CD14-positive monocyte (primary cell): ENCODE results near the gene CDH23. TPM values are rescaled to one million over a fixed set of nuclear protein-coding genes. Genes with fewer than 3 reads are reported as not detected.

Source experiments
- DNase-seq, 3 donors: peaks; one replicate each; pipeline ENCODE4 v3.0.0-alpha.2; 2011 to 2022
- H2AFZ ChIP-seq: 2 replicates; pipeline ENCODE4 v1.6.0; 2012; ENCODE audit warnings: mild to moderate bottlenecking, low read depth, low read length, inconsistent platforms; ENCODE audit not compliant: insufficient read depth, poor library complexity, severe bottlenecking
- H3K27ac ChIP-seq, 2 donors: 1 replicate in 1 of 2; 2 replicates in 1 of 2; pipeline ENCODE4 v1.5.1; 2012 to 2013; ENCODE audit warnings: low read length in 2 of 2, control low read depth in 1 of 2, inconsistent platforms in 1 of 2, low read depth in 1 of 2, mild to moderate bottlenecking in 1 of 2
- H3K27me3 ChIP-seq, 2 donors: one replicate each; pipeline versions ENCODE4 v1.6.0 to v1.6.1; 2011 to 2013; ENCODE audit warnings: low read length in 2 of 2; ENCODE audit not compliant: control insufficient read depth in 2 of 2, insufficient read depth in 2 of 2
- H3K36me3 ChIP-seq, 2 donors: replicated peaks in 1 of 2; 1 replicate in 1 of 2; 2 replicates in 1 of 2; pipeline versions ENCODE4 v1.5.1 to v1.6.1; 2012 to 2013; ENCODE audit warnings: low read length in 2 of 2, control low read depth in 1 of 2, inconsistent platforms in 1 of 2, mild to moderate bottlenecking in 1 of 2; ENCODE audit not compliant: insufficient read depth in 2 of 2, control insufficient read depth in 1 of 2
- H3K4me1 ChIP-seq, 2 donors: 1 replicate in 1 of 2; 2 replicates in 1 of 2; pipeline versions ENCODE4 v1.5.1 to v1.6.1; 2012 to 2013; ENCODE audit warnings: low read length in 2 of 2, control low read depth in 1 of 2, inconsistent platforms in 1 of 2, mild to moderate bottlenecking in 1 of 2, moderate library complexity in 1 of 2; ENCODE audit not compliant: insufficient read depth in 2 of 2, control insufficient read depth in 1 of 2
- H3K4me2 ChIP-seq: replicated peaks from 2 replicates; pipeline ENCODE3; 2012; ENCODE audit warnings: low read length, moderate library complexity, mild to moderate bottlenecking; ENCODE audit not compliant: poor library complexity, severe bottlenecking; ENCODE audit errors: extremely low read depth
- H3K4me3 ChIP-seq, 3 experiments: fragments of 200-600 bp in 1 of 3; sonication (generic) in 1 of 3; replicated peaks in 1 of 3; 1 replicate in 2 of 3; 2 replicates in 1 of 3; pipeline ENCODE4 v1.5.1; 2011 to 2013; ENCODE audit warnings: low read length in 3 of 3, mild to moderate bottlenecking in 3 of 3, control low read depth in 2 of 3, low read depth in 2 of 3, inconsistent platforms in 1 of 3, moderate library complexity in 1 of 3
- H3K79me2 ChIP-seq: 2 replicates; pipeline ENCODE4 v1.6.0; 2012; ENCODE audit warnings: mild to moderate bottlenecking, control low read depth, inconsistent platforms, low read length, moderate library complexity; ENCODE audit not compliant: insufficient read depth
- H3K9ac ChIP-seq: 2 replicates; pipeline ENCODE4 v1.6.0; 2017; ENCODE audit warnings: low read length, mild to moderate bottlenecking; ENCODE audit not compliant: insufficient read depth, poor library complexity, severe bottlenecking
- H3K9me3 ChIP-seq, 2 donors: replicated peaks in 1 of 2; 1 replicate in 1 of 2; 2 replicates in 1 of 2; pipeline versions ENCODE4 v1.5.1 to v1.6.1; 2012 to 2013; ENCODE audit warnings: low read length in 2 of 2, control low read depth in 1 of 2; ENCODE audit not compliant: control insufficient read depth in 1 of 2, insufficient read depth in 1 of 2
- H4K20me1 ChIP-seq: 2 replicates; pipeline ENCODE4 v1.6.0; 2012; ENCODE audit warnings: mild to moderate bottlenecking, low read length, control low read depth, moderate library complexity; ENCODE audit not compliant: insufficient read depth
- H3K27ac Mint-ChIP-seq, 7 donors: one replicate each; pipeline ENCODE4 v1.8.0; 2020; ENCODE audit warnings: mild to moderate bottlenecking in 7 of 7, mixed read lengths in 7 of 7, moderate library complexity in 6 of 7, inconsistent platforms in 2 of 7
- H3K27me3 Mint-ChIP-seq, 3 donors: one replicate each; pipeline ENCODE4 v1.8.0; 2021 to 2022; ENCODE audit warnings: low read depth in 3 of 3, mild to moderate bottlenecking in 3 of 3, mixed read lengths in 3 of 3, moderate library complexity in 3 of 3, inconsistent platforms in 1 of 3
- H3K36me3 Mint-ChIP-seq, 2 donors: one replicate each; pipeline ENCODE4 v1.8.0; 2020; ENCODE audit warnings: mixed read lengths in 2 of 2, inconsistent platforms in 1 of 2, mild to moderate bottlenecking in 1 of 2
- H3K4me1 Mint-ChIP-seq: one replicate; pipeline ENCODE4 v1.8.0; 2020; ENCODE audit warnings: mild to moderate bottlenecking, mixed read lengths
- H3K4me3 Mint-ChIP-seq, 2 donors: one replicate each; pipeline ENCODE4 v1.8.0; 2020; ENCODE audit warnings: mild to moderate bottlenecking in 2 of 2, mixed read lengths in 2 of 2, moderate library complexity in 1 of 2
- H3K9me3 Mint-ChIP-seq, 7 donors: one replicate each; pipeline ENCODE4 v1.8.0; 2020 to 2022; ENCODE audit warnings: mixed read lengths in 7 of 7, mild to moderate bottlenecking in 6 of 7, moderate library complexity in 6 of 7, inconsistent platforms in 2 of 7
- WGBS: methylation state at CpG from one replicate; pipeline ENCODE4 v1.1.5; 2013; ENCODE audit warnings: missing lambda C conversion rate; ENCODE audit not compliant: insufficient coverage; 5-methylcytosine and 5-hydroxymethylcytosine counted together
- intact Hi-C, 2 donors: fragments of 100-400 bp; cut with micrococcal nuclease; formaldehyde crosslinking; loops; one replicate each; pipeline versions ENCODE4 v1.15.0 to v1.15.1; 2023
- polyA plus RNA-seq, 3 donors: library from polyadenylated mRNA; depleted of rRNA in 1 of 3; unstranded in 2 of 3; stranded (reverse) in 1 of 3; fragments of 300-500 nt in 2 of 3; fragments of >200 nt in 1 of 3; fragmentation: Illumina TruSeq in 2 of 3; gene quantifications; 1 replicate in 2 of 3; 2 replicates in 1 of 3; pipeline ENCODE4 v1.2.3, GENCODE V29; 2012 to 2021
- TF ChIP-seq, protein P1 (sequence below): fragments of 200-600 bp; IDR thresholded peaks from one replicate; pipeline ENCODE4 v1.8.0; 2022; ENCODE audit warnings: antibody characterized with exemption, mild to moderate bottlenecking

CDH23 gene
- polyA plus RNA-seq, 3 donors: 8.2 to 36.2 (median 10.5) TPM

DNA sequence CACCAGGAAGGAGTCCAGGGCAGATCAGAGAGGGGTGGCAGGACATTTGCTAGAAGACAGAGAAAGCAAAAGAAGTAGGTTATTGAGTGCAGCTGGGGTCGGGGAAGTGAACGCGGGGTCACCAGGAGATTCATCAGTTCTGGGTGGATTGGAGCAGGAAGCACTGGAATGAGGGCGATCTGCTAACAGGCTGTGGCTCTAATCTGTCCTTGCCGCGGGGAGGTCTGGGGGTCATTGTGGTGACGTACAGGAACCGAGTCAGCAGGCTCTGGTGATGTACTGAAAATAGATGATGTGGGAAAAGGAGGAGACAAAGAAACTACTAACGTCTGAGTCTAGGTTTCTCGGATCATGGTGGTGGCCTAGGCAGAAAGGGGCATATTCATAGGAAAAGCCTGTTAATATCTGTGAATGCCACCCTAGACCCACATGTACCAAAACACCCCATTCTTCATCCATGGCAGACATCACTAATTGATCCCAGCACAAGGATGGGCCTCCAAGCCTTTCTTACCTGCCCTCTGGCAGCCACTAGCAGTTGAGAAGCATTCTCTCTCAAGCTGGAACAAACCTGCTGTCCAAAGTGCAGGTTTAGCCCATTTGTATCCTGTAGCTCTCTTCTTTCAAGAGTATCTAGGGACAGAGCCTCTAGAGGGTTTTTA is 188.3 kb downstream of the CDH23 start:
- H4K20me1 ChIP-seq: no peaks in the 10 kb centered on the region
- H3K79me2 ChIP-seq: no peaks in the 10 kb centered on the region
- H3K4me3 ChIP-seq: no peak overlapping the region
- WGBS: 83% methylated on average over 8 of the region's 10 CpGs
- Mint-ChIP-seq H3K27ac (no peak overlapping the region), H3K27me3 (peaks cover 0 to 6% (median 2%) of the 10 kb centered on the region in 3 donors), H3K36me3 (no peaks in the 10 kb centered on the region), H3K4me3 (no peak overlapping the region), H3K4me1 (peaks cover 9% of the 10 kb centered on the region), H3K9me3 (no peaks in the 10 kb centered on the region)
- peaks cover 5 to 6% of the 10 kb centered on the region in 2 donors for H3K4me1 ChIP-seq
- no peaks in the 10 kb centered on the region for H3K27me3 ChIP-seq
- H3K9ac ChIP-seq: no peak overlapping the region
- no peak for DNase-seq
- H3K4me2 ChIP-seq: no peak overlapping the region
- TF ChIP-seq, protein P1, sequence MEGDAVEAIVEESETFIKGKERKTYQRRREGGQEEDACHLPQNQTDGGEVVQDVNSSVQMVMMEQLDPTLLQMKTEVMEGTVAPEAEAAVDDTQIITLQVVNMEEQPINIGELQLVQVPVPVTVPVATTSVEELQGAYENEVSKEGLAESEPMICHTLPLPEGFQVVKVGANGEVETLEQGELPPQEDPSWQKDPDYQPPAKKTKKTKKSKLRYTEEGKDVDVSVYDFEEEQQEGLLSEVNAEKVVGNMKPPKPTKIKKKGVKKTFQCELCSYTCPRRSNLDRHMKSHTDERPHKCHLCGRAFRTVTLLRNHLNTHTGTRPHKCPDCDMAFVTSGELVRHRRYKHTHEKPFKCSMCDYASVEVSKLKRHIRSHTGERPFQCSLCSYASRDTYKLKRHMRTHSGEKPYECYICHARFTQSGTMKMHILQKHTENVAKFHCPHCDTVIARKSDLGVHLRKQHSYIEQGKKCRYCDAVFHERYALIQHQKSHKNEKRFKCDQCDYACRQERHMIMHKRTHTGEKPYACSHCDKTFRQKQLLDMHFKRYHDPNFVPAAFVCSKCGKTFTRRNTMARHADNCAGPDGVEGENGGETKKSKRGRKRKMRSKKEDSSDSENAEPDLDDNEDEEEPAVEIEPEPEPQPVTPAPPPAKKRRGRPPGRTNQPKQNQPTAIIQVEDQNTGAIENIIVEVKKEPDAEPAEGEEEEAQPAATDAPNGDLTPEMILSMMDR: no peak
- no peaks in the 10 kb centered on the region for H3K9me3 ChIP-seq
- intact Hi-C loops: no loop called here
- no peaks in the 10 kb centered on the region for H3K36me3 ChIP-seq
- H3K27ac ChIP-seq: no peak overlapping the region
- H2AFZ ChIP-seq: no peak overlapping the region

DNA sequence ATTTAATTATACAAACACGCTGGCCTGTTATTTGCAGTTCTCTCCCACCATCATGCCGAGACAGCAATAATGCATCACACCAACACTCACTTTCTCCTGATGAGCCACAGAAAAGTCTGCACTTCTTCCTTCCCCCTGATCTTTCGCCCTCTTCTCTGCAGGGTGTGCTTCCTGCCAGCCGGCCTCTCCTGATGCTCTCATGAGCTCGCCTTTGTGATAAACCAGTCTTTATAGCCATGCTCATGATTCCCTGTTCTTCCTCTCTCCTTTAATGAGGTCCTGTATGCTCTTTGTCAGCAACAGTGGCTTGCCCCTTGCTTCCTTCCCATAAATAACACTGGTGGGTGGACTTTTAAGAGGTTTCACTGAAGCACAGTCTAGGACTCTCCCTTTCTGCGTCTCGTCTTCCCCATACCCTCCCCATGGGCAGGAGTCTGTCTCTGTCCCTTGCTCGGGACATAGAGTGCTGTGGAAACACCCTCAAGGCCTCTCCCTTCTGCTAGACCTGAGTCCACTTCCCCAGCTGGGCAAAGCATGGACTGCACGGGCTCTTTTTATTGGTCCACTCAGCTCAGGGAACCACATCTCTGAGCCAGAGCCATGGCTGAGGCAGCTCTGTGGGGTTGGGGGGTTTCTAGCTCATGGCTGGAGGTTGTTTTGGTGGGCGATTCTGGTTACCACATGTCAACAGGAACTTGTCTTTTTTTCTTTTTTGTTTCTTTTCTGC is 189.0 kb downstream of the CDH23 start:
- Histone ChIP-seq H3K79me2 (no peaks in the 10 kb centered on the region), H2AFZ (no peak overlapping the region), H3K9ac (no peak overlapping the region), H3K27ac (no peak overlapping the region), H3K36me3 (no peaks in the 10 kb centered on the region), H3K4me1 (peaks cover 12 to 13% of the 10 kb centered on the region in 2 donors), H3K9me3 (no peaks in the 10 kb centered on the region), H3K4me3 (no peak overlapping the region), H3K27me3 (no peaks in the 10 kb centered on the region), H4K20me1 (no peaks in the 10 kb centered on the region), H3K4me2 (no peak overlapping the region)
- TF ChIP-seq, protein P1: no peak
- H3K4me3 Mint-ChIP-seq: no peak overlapping the region
- intact Hi-C loops: no loop called here
- H3K9me3 Mint-ChIP-seq: no peaks in the 10 kb centered on the region
- no peaks in the 10 kb centered on the region for H3K36me3 Mint-ChIP-seq
- DNase-seq: no peak
- H3K27me3 Mint-ChIP-seq: peaks cover 0 to 6% (median 2%) of the 10 kb centered on the region in 3 donors
- H3K4me1 Mint-ChIP-seq: peaks cover 15% of the 10 kb centered on the region
- no peak overlapping the region for H3K27ac Mint-ChIP-seq
- WGBS: 54% methylated on average over 6 of the region's 10 CpGs
